Vagina (tissue), 2 donors: ENCODE measurements around the gene SELP.

Experiments
- CTCF ChIP-seq, 3 experiments: fragments of 450-650 bp in 2 of 3; fragments of 200-600 bp in 1 of 3; sonication (generic) in 1 of 3; IDR thresholded peaks; one replicate each; pipeline ENCODE4 v1.5.1; 2017 to 2019; ENCODE audit warnings: antibody characterized with exemption in 3 of 3, mild to moderate bottlenecking in 2 of 3, moderate library complexity in 2 of 3
- POLR2A ChIP-seq, 2 donors: fragments of 450-650 bp; IDR thresholded peaks; one replicate each; pipeline ENCODE4 v1.6.1; 2017; ENCODE audit warnings: antibody characterized with exemption in 2 of 2, mild to moderate bottlenecking in 2 of 2, moderate library complexity in 2 of 2

- no peak for TF ChIP-seq POLR2A (IDR thresholded peaks at IDR 0.05)
- no peak for TF ChIP-seq CTCF (IDR thresholded peaks at IDR 0.05)
Observed at GRCh38 chr1:169644297-169644696, 14.4 kb upstream of the SELP start.
